ENCODE measurements around the gene CLC.

GRCh38 chr19:39704181-39705044 is 33.4 kb downstream of the CLC start, which contains the start of gene LGALS14:
- TF ChIP-seq ZNF565 (CRISPR knock-in tag; conservative IDR thresholded peaks at IDR 0.05; ENCODE audit: low read depth) (no peak), PATZ1 (CRISPR knock-in tag; IDR thresholded peaks at IDR 0.05; ENCODE audit: borderline replicate concordance) (no peak), ZFP3 (CRISPR knock-in tag; IDR thresholded peaks at IDR 0.05) (no peak), ARNTL (CRISPR knock-in tag; IDR thresholded peaks at IDR 0.05; ENCODE audit: borderline replicate concordance, low read depth) (no peak), ISL1 (CRISPR knock-in tag; IDR thresholded peaks at IDR 0.05) (no peak), ZNF70 (CRISPR knock-in tag; IDR thresholded peaks at IDR 0.05) (no peak), BACH2 (CRISPR knock-in tag; IDR thresholded peaks at IDR 0.05; ENCODE audit: borderline replicate concordance) (no peak), POU6F1 (CRISPR knock-in tag; IDR thresholded peaks at IDR 0.05; ENCODE audit: borderline replicate concordance, low read depth) (no peak), OSR1 (CRISPR knock-in tag; IDR thresholded peaks at IDR 0.05) (no peak), TCF4 (CRISPR knock-in tag; IDR thresholded peaks at IDR 0.05; ENCODE audit: borderline replicate concordance) (no peak), CSDC2 (CRISPR knock-in tag; IDR thresholded peaks at IDR 0.05) (no peak), SNAI2 (CRISPR knock-in tag; IDR thresholded peaks at IDR 0.05) (no peak)
